H9 (cell line): ENCODE results near the gene COLEC12. TPM values are rescaled to one million over a fixed set of nuclear protein-coding genes. Genes with fewer than 3 reads are reported as not detected.

ENCODE experiments used
- DNase-seq: peaks from one replicate; pipeline ENCODE4 v3.0.0-alpha.2; 2017
- H2AFZ ChIP-seq: one replicate; pipeline ENCODE4 v1.6.1; 2013; ENCODE audit warnings: mild to moderate bottlenecking, low read length, control low read depth, moderate library complexity
- H2AK5ac ChIP-seq: 2 replicates; pipeline ENCODE4 v1.6.1; 2013; ENCODE audit warnings: low read length, control low read depth, mixed read lengths; ENCODE audit not compliant: insufficient read length
- H2BK120ac ChIP-seq: one replicate; pipeline ENCODE4 v1.6.1; 2013; ENCODE audit warnings: low read depth, mild to moderate bottlenecking, low read length, control low read depth, inconsistent platforms; ENCODE audit not compliant: poor library complexity, severe bottlenecking
- H2BK12ac ChIP-seq: 2 replicates; pipeline ENCODE4 v1.6.1; 2013; ENCODE audit warnings: low read length, control low read depth, mixed read lengths, low read depth; ENCODE audit not compliant: insufficient read length
- H2BK15ac ChIP-seq: 2 replicates; pipeline ENCODE4 v1.6.1; 2013; ENCODE audit warnings: low read depth, low read length, control low read depth
- H2BK20ac ChIP-seq: one replicate; pipeline ENCODE4 v1.6.1; 2013; ENCODE audit warnings: low read depth, mild to moderate bottlenecking, low read length, control low read depth, inconsistent platforms; ENCODE audit not compliant: poor library complexity, severe bottlenecking
- H2BK5ac ChIP-seq: 2 replicates; pipeline ENCODE4 v1.6.1; 2013; ENCODE audit warnings: low read length, control low read depth, mixed read lengths; ENCODE audit not compliant: insufficient read length
- H3K14ac ChIP-seq: 2 replicates; pipeline ENCODE4 v1.6.1; 2013; ENCODE audit warnings: low read length, control low read depth; ENCODE audit not compliant: insufficient read depth
- H3K18ac ChIP-seq: 2 replicates; pipeline ENCODE4 v1.6.1; 2013; ENCODE audit warnings: low read depth, mild to moderate bottlenecking, mixed read lengths, low read length, control low read depth; ENCODE audit not compliant: insufficient read length
- H3K23ac ChIP-seq: 2 replicates; pipeline ENCODE4 v1.6.1; 2013; ENCODE audit warnings: low read length, control low read depth, mixed read lengths, low read depth; ENCODE audit not compliant: insufficient read length
- H3K23me2 ChIP-seq: 2 replicates; pipeline ENCODE4 v1.6.1; 2013; ENCODE audit warnings: low read depth, mild to moderate bottlenecking, mixed read lengths, low read length, control low read depth; ENCODE audit not compliant: insufficient read length, poor library complexity, severe bottlenecking
- H3K27ac ChIP-seq: 2 replicates; pipeline ENCODE4 v1.5.1; 2013; ENCODE audit warnings: low read length, control low read depth, mixed read lengths, low read depth; ENCODE audit not compliant: insufficient read length
- H3K27me3 ChIP-seq: 2 replicates; pipeline ENCODE4 v1.6.1; 2013; ENCODE audit warnings: low read length, control low read depth, inconsistent platforms; ENCODE audit not compliant: insufficient read depth
- H3K4ac ChIP-seq: 2 replicates; pipeline ENCODE4 v1.6.1; 2013; ENCODE audit warnings: low read depth, mild to moderate bottlenecking, control low read depth, inconsistent platforms, low read length, moderate library complexity
- H3K4me1 ChIP-seq: 2 replicates; pipeline ENCODE4 v1.6.1; 2013; ENCODE audit warnings: low read length, control low read depth, inconsistent platforms; ENCODE audit not compliant: insufficient read depth
- H3K4me2 ChIP-seq: 2 replicates; pipeline ENCODE4 v1.6.1; 2013; ENCODE audit warnings: low read length, control low read depth, mixed read lengths; ENCODE audit not compliant: insufficient read length, insufficient read depth
- H3K56ac ChIP-seq: 2 replicates; pipeline ENCODE4 v1.6.1; 2013; ENCODE audit warnings: low read depth, mild to moderate bottlenecking, mixed read lengths, low read length, control low read depth; ENCODE audit not compliant: insufficient read length
- H3K79me1 ChIP-seq: 2 replicates; pipeline ENCODE4 v1.6.1; 2013; ENCODE audit warnings: low read depth, mild to moderate bottlenecking, moderate library complexity, low read length, control low read depth, inconsistent platforms; ENCODE audit not compliant: insufficient read depth, poor library complexity, severe bottlenecking
- H3K79me2 ChIP-seq: 2 replicates; pipeline ENCODE4 v1.6.1; 2013; ENCODE audit warnings: low read length, control low read depth, inconsistent platforms; ENCODE audit not compliant: insufficient read depth
- H3K9ac ChIP-seq: 2 replicates; pipeline ENCODE4 v1.6.1; 2013; ENCODE audit warnings: low read length, control low read depth, mixed read lengths; ENCODE audit not compliant: insufficient read length; ENCODE audit errors: extremely low read depth
- H3K9me3 ChIP-seq: one replicate; pipeline ENCODE4 v1.6.1; 2013; ENCODE audit warnings: low read depth, low read length, inconsistent platforms; ENCODE audit not compliant: control insufficient read depth
- H3T11ph ChIP-seq: one replicate; pipeline ENCODE4 v1.6.1; 2013; ENCODE audit warnings: mild to moderate bottlenecking, low read length, control low read depth, inconsistent platforms
- H4K20me1 ChIP-seq: one replicate; pipeline ENCODE4 v1.6.1; 2013; ENCODE audit not compliant: control insufficient read depth, insufficient read length, insufficient read depth
- H4K5ac ChIP-seq: 2 replicates; pipeline ENCODE4 v1.6.1; 2013; ENCODE audit warnings: low read depth, mild to moderate bottlenecking, mixed read lengths, low read length, control low read depth; ENCODE audit not compliant: insufficient read length
- H4K8ac ChIP-seq: replicated peaks from 2 replicates; pipeline ENCODE4 v1.6.1; 2013; ENCODE audit warnings: low read length, control low read depth, mixed read lengths, low read depth; ENCODE audit not compliant: insufficient read length
- H4K91ac ChIP-seq: 2 replicates; pipeline ENCODE4 v1.6.1; 2013; ENCODE audit warnings: low read depth, mild to moderate bottlenecking, moderate library complexity, mixed read lengths, low read length, control low read depth; ENCODE audit not compliant: insufficient read length
- H3K27ac Mint-ChIP-seq, 3 experiments: 2 replicates in 2 of 3; 3 replicates in 1 of 3; pipeline ENCODE4 v1.8.0; 2020 to 2021; ENCODE audit warnings: mixed read lengths in 3 of 3, mild to moderate bottlenecking in 1 of 3, moderate library complexity in 1 of 3
- H3K27me3 Mint-ChIP-seq: 2 replicates; pipeline ENCODE4 v1.8.0; 2021; ENCODE audit warnings: low read depth, mild to moderate bottlenecking, moderate library complexity, mixed read lengths
- H3K36me3 Mint-ChIP-seq, 3 experiments: 2 replicates in 2 of 3; 3 replicates in 1 of 3; pipeline ENCODE4 v1.8.0; 2020 to 2021; ENCODE audit warnings: low read depth in 3 of 3, mixed read lengths in 3 of 3; ENCODE audit not compliant: insufficient read depth in 1 of 3
- H3K4me1 Mint-ChIP-seq, 2 experiments: 2 replicates each; pipeline ENCODE4 v1.8.0; 2020; ENCODE audit warnings: mixed read lengths in 2 of 2
- H3K4me3 Mint-ChIP-seq, 2 experiments: 2 replicates in 1 of 2; 3 replicates in 1 of 2; pipeline ENCODE4 v1.8.0; 2020 to 2021; ENCODE audit warnings: mild to moderate bottlenecking in 2 of 2, mixed read lengths in 2 of 2, moderate library complexity in 1 of 2
- H3K9me3 Mint-ChIP-seq, 2 experiments: 2 replicates in 1 of 2; 3 replicates in 1 of 2; pipeline ENCODE4 v1.8.0; 2020; ENCODE audit warnings: mild to moderate bottlenecking in 2 of 2, mixed read lengths in 2 of 2, moderate library complexity in 1 of 2
- CTCF ChIP-seq: fragments of 200-600 bp; sonication (generic); conservative IDR thresholded peaks from 3 replicates; pipeline ENCODE4 v1.8.0; 2021; ENCODE audit warnings: antibody characterized with exemption, mild to moderate bottlenecking
- WGBS: extraction: QIAGEN DNeasy Blood & Tissue Kit; methylation state at CpG from one replicate; pipeline ENCODE4 v1.1.7; 2013; ENCODE audit warnings: missing lambda C conversion rate, low lambda C conversion rate, mixed read lengths; ENCODE audit not compliant: insufficient read length; ENCODE audit errors: extremely low coverage; 5-methylcytosine and 5-hydroxymethylcytosine counted together
- total RNA-seq: library from RNA; stranded (reverse); gene quantifications from 2 replicates; pipeline ENCODE4 v1.2.1, GENCODE V29; 2021

Gene COLEC12
- total RNA-seq, 1 experiment from 2014 or later, result 0.70 TPM

- Histone ChIP-seq H3K27ac (no peak overlapping the region), H2BK120ac (no peak overlapping the region), H3K4me1 (peaks cover 16% of the 10 kb centered on the region; the same call in 1 of the 2 replicates), H2BK12ac (no peak overlapping the region), H2AFZ (no peak overlapping the region), H2BK20ac (no peak overlapping the region), H4K91ac (no peak overlapping the region), H3K79me2 (no peaks in the 10 kb centered on the region), H3K79me1 (no peaks in the 10 kb centered on the region), H3K27me3 (no peaks in the 10 kb centered on the region), H3T11ph (no peak overlapping the region), H3K56ac (no peak overlapping the region), H4K20me1 (no peaks in the 10 kb centered on the region), H3K23me2 (no peaks in the 10 kb centered on the region), H4K5ac (no peak overlapping the region), H3K23ac (no peak overlapping the region), H3K14ac (no peak overlapping the region), H4K8ac (no peak overlapping the region), H3K4ac (no peak overlapping the region), H2BK5ac (no peak overlapping the region), H3K18ac (peak overlapping the region; percentile 48), H2AK5ac (no peak overlapping the region), H2BK15ac (no peak overlapping the region), H3K4me2 (no peak overlapping the region), H3K9ac (no peak overlapping the region), H3K9me3 (no peaks in the 10 kb centered on the region)
- no peak for TF ChIP-seq CTCF
- WGBS, result no CpG with 5 or more reads among the region's 12 CpGs
- Mint-ChIP-seq H3K27ac (peak overlapping the region in 2 of 3 experiments; percentile 2 to 35; a peak in 2 of 7 replicates), H3K9me3 (no peaks in the 10 kb centered on the region), H3K36me3 (no peaks in the 10 kb centered on the region), H3K27me3 (no peaks in the 10 kb centered on the region; the same call in 1 of the 2 replicates), H3K4me3 (no peak overlapping the region), H3K4me1 (peaks cover 28 to 33% of the 10 kb centered on the region in 2 experiments)
- DNase-seq, result peak; percentile 79
Observed at GRCh38 chr18:475202-476031, 25.1 kb downstream of the COLEC12 start.
